Measurements from ENCODE around the gene EIF3B.

GRCh38 chr7:2412587-2413201 is 58.1 kb downstream of the EIF3B start:
- no peak for TF ChIP-seq CTCF (IDR thresholded peaks at IDR 0.05)
- TF ChIP-seq POLR2A (IDR thresholded peaks at IDR 0.05), result no peak
